ENCODE data around the gene FRMD3.

- no peak for TF ChIP-seq GATA2 (IDR thresholded peaks at IDR 0.05; ENCODE audit: low read depth, low read length)
- no peak for TF ChIP-seq GATA3 (IDR thresholded peaks at IDR 0.05; ENCODE audit: low read depth, low read length)
Measured at GRCh38 chr9:83383034-83383433, 155.2 kb downstream of the FRMD3 start.
